ENCODE measurements around the gene TMUB1.

- TF ChIP-seq CTCF (conservative IDR thresholded peaks at IDR 0.05; ENCODE audit: low read length) (no peak), EZH2phosphoT487 (IDR thresholded peaks at IDR 0.05; ENCODE audit: borderline replicate concordance, low read depth, low read length) (no peak)
Observed at GRCh38 chr7:151057506-151057988, 25.7 kb downstream of the TMUB1 start, which contains the start of gene CDK5.

Measured in OCI-LY7 (cell line).